Liver (tissue), 3 donors: Measurements from ENCODE around the gene SYCE3.
A peak's percentile ranks its signal among the peaks of the same experiment; 100 is the strongest.

ENCODE experiments used
- CTCF ChIP-seq: fragments of 150-350 bp; IDR thresholded peaks from 2 replicates; pipeline ENCODE4 v1.5.1; 2017; ENCODE audit warnings: improper control_type of control experiment, low read depth, low read length; ENCODE audit not compliant: missing input control
- JUND ChIP-seq, 2 donors: IDR thresholded peaks; 2 replicates each; pipeline ENCODE4 v1.6.1; 2016; ENCODE audit warnings: antibody characterized with exemption in 2 of 2
- MAX ChIP-seq: IDR thresholded peaks from 2 replicates; pipeline ENCODE4 v1.6.1; 2016; ENCODE audit warnings: antibody characterized with exemption
- RAD21 ChIP-seq, 2 donors: IDR thresholded peaks; 2 replicates each; pipeline ENCODE4 v1.6.1; 2016; ENCODE audit warnings: antibody characterized with exemption in 2 of 2, mild to moderate bottlenecking in 2 of 2
- REST ChIP-seq: IDR thresholded peaks from 2 replicates; pipeline ENCODE4 v1.6.1; 2016; ENCODE audit warnings: antibody characterized with exemption, mild to moderate bottlenecking
- SP1 ChIP-seq: IDR thresholded peaks from 2 replicates; pipeline ENCODE4 v1.6.1; 2018; ENCODE audit warnings: antibody characterized with exemption, mild to moderate bottlenecking
- TAF1 ChIP-seq: conservative IDR thresholded peaks from 2 replicates; pipeline ENCODE4 v1.6.1; 2016; ENCODE audit warnings: antibody characterized with exemption, mild to moderate bottlenecking
- donor health status: healthy.
- donor health status: healthy.

GRCh38 chr22:50529897-50530579, 32.7 kb downstream of the SYCE3 start, which contains the start of gene TYMP:
- TF ChIP-seq CTCF (no peak), REST (no peak), MAX (peak; percentile 55), RAD21 (IDR thresholded peaks at IDR 0.05) (no peak), TAF1 (no peak), JUND (IDR thresholded peaks at IDR 0.05) (no peak), SP1 (no peak)
